Measurements from ENCODE around the gene NSG1.

NSG1 gene

DNA sequence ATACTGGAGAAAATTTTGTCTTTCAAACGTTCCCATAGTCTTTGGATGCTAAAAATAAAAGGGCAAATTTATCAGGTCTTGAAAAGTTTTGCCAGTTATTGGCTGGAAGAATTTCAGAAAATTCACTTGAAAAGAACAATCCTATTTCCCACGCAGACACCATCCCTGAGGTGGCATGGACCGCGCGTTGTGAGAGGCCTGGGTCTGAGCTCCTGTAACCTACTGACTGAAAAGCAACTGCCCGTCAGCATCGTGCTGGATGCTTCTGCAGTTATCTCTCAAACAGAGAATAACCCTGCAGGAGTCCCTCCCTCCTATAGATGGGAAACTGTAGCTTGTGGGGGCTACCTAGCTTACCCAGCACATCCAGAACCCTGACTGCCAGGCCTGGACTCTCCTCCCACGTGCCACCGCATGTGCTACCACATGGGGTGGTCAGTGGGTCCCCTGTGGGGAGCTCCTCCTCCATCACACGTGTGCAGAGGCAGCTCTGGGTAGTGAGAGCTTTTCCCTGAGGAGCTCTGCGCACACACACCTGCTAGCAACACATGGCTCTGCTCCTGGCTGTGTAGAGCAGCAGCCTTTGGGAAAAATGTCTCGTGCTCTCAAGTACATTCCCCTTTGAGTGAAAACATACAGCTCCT is 36.1 kb downstream of the NSG1 start:
- H3K36me3 Mint-ChIP-seq (ENCODE audit: low read depth): peaks cover 11% of the 10 kb centered on the region
- no peak for DNase-seq (ENCODE audit: low spot score)
- H3K4me1 Mint-ChIP-seq (ENCODE audit: low read depth): peaks cover 13% of the 10 kb centered on the region
- H3K9me3 Mint-ChIP-seq: no peaks in the 10 kb centered on the region
- no peak overlapping the region for H3K4me3 Mint-ChIP-seq
- no peaks in the 10 kb centered on the region for H3K27me3 Mint-ChIP-seq (ENCODE audit: low read depth)
- H3K27ac Mint-ChIP-seq: no peak overlapping the region

GRCh38 chr4:4423706-4424498 is 37.0 kb downstream of the NSG1 start:
- Mint-ChIP-seq H3K4me3 (no peak overlapping the region), H3K27ac (no peak overlapping the region), H3K9me3 (no peaks in the 10 kb centered on the region), H3K4me1 (ENCODE audit: low read depth) (peaks cover 6% of the 10 kb centered on the region), H3K36me3 (ENCODE audit: low read depth) (peaks cover 10% of the 10 kb centered on the region), H3K27me3 (ENCODE audit: low read depth) (no peaks in the 10 kb centered on the region)
- DNase-seq (ENCODE audit: low spot score): no peak

GRCh38 chr4:4424499-4425115 is 37.7 kb downstream of the NSG1 start:
- H3K4me1 Mint-ChIP-seq (ENCODE audit: low read depth): no peaks in the 10 kb centered on the region
- no peaks in the 10 kb centered on the region for H3K9me3 Mint-ChIP-seq
- no peak for DNase-seq (ENCODE audit: low spot score)
- H3K4me3 Mint-ChIP-seq: no peak overlapping the region
- no peak overlapping the region for H3K27ac Mint-ChIP-seq
- no peaks in the 10 kb centered on the region for H3K27me3 Mint-ChIP-seq (ENCODE audit: low read depth)
- peaks cover 4% of the 10 kb centered on the region for H3K36me3 Mint-ChIP-seq (ENCODE audit: low read depth)

GRCh38 chr4:4425119-4425690 is 38.3 kb downstream of the NSG1 start:
- H3K4me3 Mint-ChIP-seq: no peak overlapping the region
- H3K9me3 Mint-ChIP-seq: no peaks in the 10 kb centered on the region
- H3K27ac Mint-ChIP-seq: no peak overlapping the region
- no peaks in the 10 kb centered on the region for H3K27me3 Mint-ChIP-seq (ENCODE audit: low read depth)
- H3K36me3 Mint-ChIP-seq (ENCODE audit: low read depth): peaks cover 4% of the 10 kb centered on the region
- no peak for DNase-seq (ENCODE audit: low spot score)
- H3K4me1 Mint-ChIP-seq (ENCODE audit: low read depth): no peaks in the 10 kb centered on the region

DNA sequence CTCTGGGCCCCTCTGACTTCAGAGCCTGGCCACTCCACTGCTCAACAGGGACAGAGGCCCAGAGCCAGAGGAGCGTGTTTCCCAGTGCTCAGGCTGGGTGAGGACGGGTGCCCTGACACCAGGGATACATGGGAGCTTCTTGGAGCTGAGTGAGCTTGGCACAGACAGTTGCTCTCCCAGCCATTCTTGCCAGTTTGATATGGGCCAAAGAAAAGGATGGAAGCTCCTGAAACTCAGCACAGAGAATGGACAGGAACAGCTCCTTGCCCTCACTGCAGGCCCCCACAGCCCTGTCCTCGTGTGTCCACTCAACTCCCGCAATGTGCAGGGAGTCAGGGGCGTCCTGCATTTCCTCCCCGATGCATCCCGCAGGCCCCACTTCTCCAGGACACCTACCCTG is 38.8 kb downstream of the NSG1 start:
- no peak overlapping the region for H3K4me3 Mint-ChIP-seq
- peaks cover 4% of the 10 kb centered on the region for H3K36me3 Mint-ChIP-seq (ENCODE audit: low read depth)
- no peaks in the 10 kb centered on the region for H3K9me3 Mint-ChIP-seq
- H3K27me3 Mint-ChIP-seq (ENCODE audit: low read depth): no peaks in the 10 kb centered on the region
- peaks cover 3% of the 10 kb centered on the region for H3K4me1 Mint-ChIP-seq (ENCODE audit: low read depth)
- DNase-seq (ENCODE audit: low spot score): no peak
- H3K27ac Mint-ChIP-seq: no peak overlapping the region

GRCh38 chr4:4426511-4427120 is 39.7 kb downstream of the NSG1 start:
- no peak overlapping the region for H3K4me3 Mint-ChIP-seq
- no peak overlapping the region for H3K27ac Mint-ChIP-seq
- peaks cover 3% of the 10 kb centered on the region for H3K4me1 Mint-ChIP-seq (ENCODE audit: low read depth)
- H3K9me3 Mint-ChIP-seq: no peaks in the 10 kb centered on the region
- no peaks in the 10 kb centered on the region for H3K36me3 Mint-ChIP-seq (ENCODE audit: low read depth)
- DNase-seq (ENCODE audit: low spot score): no peak
- no peaks in the 10 kb centered on the region for H3K27me3 Mint-ChIP-seq (ENCODE audit: low read depth)

GRCh38 chr4:4427121-4427870 is 40.4 kb downstream of the NSG1 start:
- H3K4me1 Mint-ChIP-seq (ENCODE audit: low read depth): peaks cover 3% of the 10 kb centered on the region

GRCh38 chr4:4427886-4428285 is 41.0 kb downstream of the NSG1 start:
- Mint-ChIP-seq H3K9me3 (no peaks in the 10 kb centered on the region), H3K36me3 (ENCODE audit: low read depth) (no peaks in the 10 kb centered on the region), H3K27me3 (ENCODE audit: low read depth) (no peaks in the 10 kb centered on the region), H3K27ac (no peak overlapping the region), H3K4me1 (ENCODE audit: low read depth) (peaks cover 3% of the 10 kb centered on the region), H3K4me3 (no peak overlapping the region)
- DNase-seq (ENCODE audit: low spot score): no peak

More at GRCh38 chr4:4427121-4427870, 40.4 kb downstream of the NSG1 start:
- no peak for DNase-seq (ENCODE audit: low spot score)
- no peak overlapping the region for H3K4me3 Mint-ChIP-seq
- no peak overlapping the region for H3K27ac Mint-ChIP-seq
- no peaks in the 10 kb centered on the region for H3K36me3 Mint-ChIP-seq (ENCODE audit: low read depth)
- H3K27me3 Mint-ChIP-seq (ENCODE audit: low read depth): no peaks in the 10 kb centered on the region
- H3K9me3 Mint-ChIP-seq: no peaks in the 10 kb centered on the region

- H3K4me1 Mint-ChIP-seq (ENCODE audit: low read depth): peaks cover 3% of the 10 kb centered on the region
- no peak overlapping the region for H3K4me3 Mint-ChIP-seq
- no peak for DNase-seq (ENCODE audit: low spot score)
- H3K27me3 Mint-ChIP-seq (ENCODE audit: low read depth): no peaks in the 10 kb centered on the region
- no peaks in the 10 kb centered on the region for H3K9me3 Mint-ChIP-seq
- no peak overlapping the region for H3K27ac Mint-ChIP-seq
- no peaks in the 10 kb centered on the region for H3K36me3 Mint-ChIP-seq (ENCODE audit: low read depth)
Measured at GRCh38 chr4:4428966-4429875, 42.3 kb downstream of the NSG1 start.

- Mint-ChIP-seq H3K27ac (no peak overlapping the region), H3K4me1 (ENCODE audit: low read depth) (peaks cover 3% of the 10 kb centered on the region), H3K27me3 (ENCODE audit: low read depth) (no peaks in the 10 kb centered on the region), H3K4me3 (no peak overlapping the region), H3K36me3 (ENCODE audit: low read depth) (no peaks in the 10 kb centered on the region), H3K9me3 (no peaks in the 10 kb centered on the region)
- peak; percentile 13 for DNase-seq (ENCODE audit: low spot score)
Measured at GRCh38 chr4:4430492-4431195, 43.7 kb downstream of the NSG1 start.

GRCh38 chr4:4432341-4433125 is 45.6 kb downstream of the NSG1 start:
- H3K36me3 Mint-ChIP-seq (ENCODE audit: low read depth): peaks cover 4% of the 10 kb centered on the region
- H3K9me3 Mint-ChIP-seq: no peaks in the 10 kb centered on the region
- no peaks in the 10 kb centered on the region for H3K27me3 Mint-ChIP-seq (ENCODE audit: low read depth)
- no peak for DNase-seq (ENCODE audit: low spot score)
- H3K4me3 Mint-ChIP-seq: no peak overlapping the region
- no peak overlapping the region for H3K27ac Mint-ChIP-seq
- peaks cover 3% of the 10 kb centered on the region for H3K4me1 Mint-ChIP-seq (ENCODE audit: low read depth)

DNA sequence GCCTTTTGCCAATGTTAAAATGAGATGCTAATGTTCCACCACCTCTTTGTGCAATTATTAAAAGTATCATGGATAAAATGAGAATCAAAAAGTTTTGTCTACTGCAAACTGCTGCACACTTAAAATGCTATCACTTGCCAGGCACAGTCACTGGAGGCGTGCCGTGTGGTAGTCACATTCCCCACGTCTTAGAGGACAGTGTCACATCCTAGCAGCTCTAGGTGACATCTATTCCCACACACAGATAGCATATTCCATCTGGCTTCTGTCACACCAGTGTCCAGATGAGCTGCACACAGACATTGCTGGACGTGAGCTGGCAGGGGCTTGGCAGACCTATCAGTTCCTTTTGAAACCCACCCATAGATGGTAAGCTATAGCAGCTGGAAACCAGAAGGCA is 47.0 kb downstream of the NSG1 start:
- Mint-ChIP-seq H3K9me3 (no peaks in the 10 kb centered on the region), H3K4me1 (ENCODE audit: low read depth) (peaks cover 3% of the 10 kb centered on the region), H3K27me3 (ENCODE audit: low read depth) (no peaks in the 10 kb centered on the region), H3K27ac (no peak overlapping the region), H3K36me3 (ENCODE audit: low read depth) (peaks cover 6% of the 10 kb centered on the region), H3K4me3 (no peak overlapping the region)
- DNase-seq (ENCODE audit: low spot score): no peak
